Lung (tissue), 12 donors: ENCODE data around the gene AQP1. TPM values are rescaled to one million over a fixed set of nuclear protein-coding genes. Genes with fewer than 3 reads are reported as not detected.

Experiments
- ATAC-seq: fragments of 200-7000 bp; cut with Tn5 transposase; one replicate; pipeline ENCODE4 v1.9.1; 2020; ENCODE audit warnings: moderate number of reproducible peaks; ENCODE audit not compliant: insufficient read depth, low FRiP score
- DNase-seq, 3 donors: peaks; one replicate each; pipeline ENCODE4 v3.0.0-alpha.2; 2013 to 2017
- H3K27ac ChIP-seq, 2 donors: one replicate each; pipeline ENCODE4 v1.5.1; 2013; ENCODE audit warnings: mild to moderate bottlenecking in 2 of 2, moderate library complexity in 2 of 2, control low read depth in 1 of 2, inconsistent platforms in 1 of 2, low read depth in 1 of 2, low read length in 1 of 2
- H3K27me3 ChIP-seq, 3 donors: one replicate each; pipeline ENCODE4 v1.5.1; 2013; ENCODE audit warnings: low read length in 2 of 3; ENCODE audit not compliant: control insufficient read depth in 3 of 3, insufficient read depth in 3 of 3
- H3K36me3 ChIP-seq, 4 donors: one replicate each; pipeline ENCODE4 v1.5.1; 2013; ENCODE audit warnings: low read length in 4 of 4, mild to moderate bottlenecking in 1 of 4, moderate library complexity in 1 of 4; ENCODE audit not compliant: control insufficient read depth in 4 of 4, insufficient read depth in 4 of 4
- H3K4me1 ChIP-seq, 5 donors: one replicate each; pipeline ENCODE4 v1.5.1; 2013; ENCODE audit warnings: low read length in 5 of 5, mild to moderate bottlenecking in 2 of 5, moderate library complexity in 1 of 5; ENCODE audit not compliant: control insufficient read depth in 5 of 5, insufficient read depth in 5 of 5
- H3K4me3 ChIP-seq: one replicate; pipeline ENCODE4 v1.5.1; 2013; ENCODE audit warnings: mild to moderate bottlenecking, control low read depth, moderate library complexity
- H3K9ac ChIP-seq, 2 donors: one replicate each; pipeline ENCODE4 v1.5.1; 2013; ENCODE audit warnings: low read length in 2 of 2, control low read depth in 1 of 2; ENCODE audit not compliant: insufficient read depth in 1 of 2
- H3K9me3 ChIP-seq, 4 donors: one replicate each; pipeline ENCODE4 v1.5.1; 2013; ENCODE audit warnings: low read length in 3 of 4, mild to moderate bottlenecking in 1 of 4, moderate library complexity in 1 of 4; ENCODE audit not compliant: control insufficient read depth in 4 of 4, insufficient read depth in 3 of 4
- CTCF ChIP-seq: IDR thresholded peaks from 2 replicates; pipeline ENCODE4 v1.5.1; 2012; ENCODE audit warnings: mild to moderate bottlenecking; ENCODE audit errors: control extremely low read depth, extremely low read depth
- WGBS, 2 donors: extraction: QIAGEN DNeasy Blood & Tissue Kit; methylation state at CpG; one replicate each; pipeline ENCODE4 v1.1.7; 2013; 5-methylcytosine and 5-hydroxymethylcytosine counted together
- polyA plus RNA-seq, 2 donors: library from polyadenylated mRNA; stranded (reverse); fragments of 200-250 nt; gene quantifications; one replicate each; pipeline ENCODE4 v1.2.1, GENCODE V29; 2013
- total RNA-seq, 2 donors: library from RNA; depleted of rRNA in 1 of 2; stranded (reverse); fragments of >200 nt in 1 of 2; gene quantifications; one replicate each; pipeline ENCODE4 v1.2.1, GENCODE V29; 2014 to 2021
- donor health status: control.
- donor health status: control.
- donor health status: Bipolar disorder and iron deficiency.
- donor health status: healthy.
- donor health status: DM: yes; HTN: yes; CAD: no.

The AQP1 gene
- total and polyA plus RNA-seq, 4 donors, result 267 to 655 (median 428) TPM

GRCh38 chr7:30893357-30893756, 18.3 kb upstream of the AQP1 start:
- no peak for ATAC-seq
- H3K9me3 ChIP-seq, result no peaks in the 10 kb centered on the region
- H3K4me3 ChIP-seq, result no peak overlapping the region
- 27 to 56% methylated on average over 6 of the region's 6 CpGs for WGBS, 2 donors
- TF ChIP-seq CTCF, result no peak
- H3K4me1 ChIP-seq, result peaks cover 7 to 56% (median 38%) of the 10 kb centered on the region in 5 donors
- no peaks in the 10 kb centered on the region for H3K27me3 ChIP-seq
- H3K36me3 ChIP-seq, result peaks cover 0 to 13% (median 3%) of the 10 kb centered on the region in 4 donors
- H3K27ac ChIP-seq, result peak overlapping the region in 1 of 2 donors; percentile 58
- DNase-seq, result peak; percentile 88 to 95 (median 94)
- H3K9ac ChIP-seq, result no peak overlapping the region

- peak overlapping the region in 1 of 2 donors; percentile 70 for H3K27ac ChIP-seq
- peaks cover 7 to 61% (median 38%) of the 10 kb centered on the region in 5 donors for H3K4me1 ChIP-seq
- ATAC-seq (no peak), DNase-seq (no peak)
- no peak overlapping the region for H3K4me3 ChIP-seq
- no peak for TF ChIP-seq CTCF
- no peak overlapping the region for H3K9ac ChIP-seq
- H3K36me3 ChIP-seq, result peaks cover 0 to 13% (median 3%) of the 10 kb centered on the region in 4 donors
- WGBS, 2 donors, result 44 to 49% methylated on average over 1 of the region's 1 CpG
- no peaks in the 10 kb centered on the region for H3K27me3 ChIP-seq
- no peaks in the 10 kb centered on the region for H3K9me3 ChIP-seq
These were observed 17.6 kb upstream of the AQP1 start for GRCh38 chr7:30894009-30894408.

- no peak overlapping the region for H3K4me3 ChIP-seq
- DNase-seq (no peak), ATAC-seq (no peak)
- H3K27me3 ChIP-seq, result no peaks in the 10 kb centered on the region
- H3K9ac ChIP-seq, result no peak overlapping the region
- H3K4me1 ChIP-seq, result peaks cover 7 to 64% (median 38%) of the 10 kb centered on the region in 5 donors
- H3K36me3 ChIP-seq, result peaks cover 0 to 11% (median 2%) of the 10 kb centered on the region in 4 donors
- no peak for TF ChIP-seq CTCF
- WGBS, 2 donors, result 85 to 90% methylated on average over 14 of the region's 14 CpGs
- no peaks in the 10 kb centered on the region for H3K9me3 ChIP-seq
- H3K27ac ChIP-seq, result peak overlapping the region in 1 of 2 donors; percentile 5
These were observed 16.6 kb upstream of the AQP1 start for GRCh38 chr7:30894866-30895605.
